K562 (cell line): ENCODE data around the gene AMPD3. TPM values are rescaled to one million over a fixed set of nuclear protein-coding genes. Genes with fewer than 3 reads are reported as not detected.

ENCODE experiments used
- ARID1B ChIP-seq: fragments of 450-650 bp; IDR thresholded peaks from 2 replicates; pipeline ENCODE4 v1.6.1; 2016; ENCODE audit warnings: antibody characterized with exemption, mild to moderate bottlenecking, inconsistent platforms
- BRD4 ChIP-seq: fragments of 200-600 bp; sonication (generic); IDR thresholded peaks from 2 replicates; pipeline ENCODE4 v1.6.1; 2017; ENCODE audit warnings: inconsistent platforms
- BRF1 ChIP-seq: IDR thresholded peaks from 3 replicates; pipeline ENCODE4 v1.6.1; 2011; ENCODE audit warnings: borderline replicate concordance, mild to moderate bottlenecking; ENCODE audit not compliant: insufficient read length; ENCODE audit errors: extremely low read depth
- CCNT2 ChIP-seq: IDR thresholded peaks from 2 replicates; pipeline ENCODE4 v1.6.1; 2011; ENCODE audit warnings: borderline replicate concordance, low read depth, mild to moderate bottlenecking, moderate library complexity, mixed read lengths, low read length; ENCODE audit not compliant: insufficient read length; ENCODE audit errors: extremely low read depth
- CEBPB ChIP-seq: fragments of 450-650 bp; IDR thresholded peaks from 2 replicates; pipeline ENCODE4 v1.6.1; 2016; ENCODE audit warnings: missing genetic modification characterization, missing compliant biosample characterization
- FOXK2 ChIP-seq, 2 experiments: fragments of 450-650 bp; IDR thresholded peaks in 1 of 2; conservative IDR thresholded peaks in 1 of 2; 2 replicates each; pipeline ENCODE4 v1.6.1; 2016; ENCODE audit warnings: low read depth in 2 of 2, mild to moderate bottlenecking in 1 of 2
- GATAD2A ChIP-seq: fragments of 450-650 bp; IDR thresholded peaks from 2 replicates; pipeline ENCODE4 v1.6.1; 2017
- HDAC6 ChIP-seq: IDR thresholded peaks from 2 replicates; pipeline ENCODE4 v1.6.1; 2012; ENCODE audit warnings: low read depth, mild to moderate bottlenecking, control low read depth, inconsistent platforms, low read length, moderate library complexity
- HEY1 ChIP-seq: fragments of 250-450 bp; sonication (Bioruptor Pico); IDR thresholded peaks from 2 replicates; pipeline ENCODE4 v1.5.0; 2020; ENCODE audit warnings: mild to moderate bottlenecking, moderate library complexity, borderline replicate concordance
- KAT7 ChIP-seq: sonication (generic); formaldehyde crosslinking; IDR thresholded peaks from 2 replicates; pipeline ENCODE4 v1.8.0; 2022; ENCODE audit warnings: missing genetic modification reagents, mild to moderate bottlenecking, borderline replicate concordance
- MAFF ChIP-seq: IDR thresholded peaks from 2 replicates; pipeline ENCODE4 v1.6.1; 2012; ENCODE audit warnings: low read length, improper control_type of control experiment
- MCM3 ChIP-seq: fragments of 450-650 bp; IDR thresholded peaks from 2 replicates; pipeline ENCODE4 v1.6.1; 2016
- MECOM ChIP-seq: fragments of 250-450 bp; sonication (Bioruptor Pico); IDR thresholded peaks from 2 replicates; pipeline ENCODE4 v1.8.0; 2022; ENCODE audit warnings: inconsistent platforms
- MEF2A ChIP-seq: IDR thresholded peaks from 2 replicates; pipeline ENCODE4 v1.6.1; 2011; ENCODE audit warnings: low read depth, mild to moderate bottlenecking, low read length, moderate library complexity; ENCODE audit not compliant: control insufficient read depth
- NCOR1 ChIP-seq: fragments of 450-650 bp; IDR thresholded peaks from 2 replicates; pipeline ENCODE4 v1.6.1; 2016; ENCODE audit warnings: mild to moderate bottlenecking, moderate library complexity
- NFIC ChIP-seq: fragments of 450-650 bp; IDR thresholded peaks from 2 replicates; pipeline ENCODE4 v1.6.1; 2017; ENCODE audit warnings: mild to moderate bottlenecking, inconsistent platforms
- NR4A1 ChIP-seq, 2 experiments: fragments of 250-450 bp in 1 of 2; fragments of 450-650 bp in 1 of 2; sonication (Bioruptor Pico) in 1 of 2; IDR thresholded peaks; 2 replicates each; pipeline versions ENCODE4 v1.4.0 to v1.6.1; 2016 to 2020; ENCODE audit warnings: mild to moderate bottlenecking in 2 of 2, missing compliant biosample characterization in 1 of 2, missing genetic modification characterization in 1 of 2, moderate library complexity in 1 of 2
- RBM17 ChIP-seq: fragments of 200-400 bp; formaldehyde crosslinking; IDR thresholded peaks from 2 replicates; pipeline ENCODE4 v1.6.1; 2017; ENCODE audit warnings: low read depth, mild to moderate bottlenecking, low read length, borderline replicate concordance
- SETDB1 ChIP-seq: IDR thresholded peaks from one replicate; pipeline ENCODE4 v1.6.1; 2012; ENCODE audit warnings: low read length, control low read depth, inconsistent platforms
- TAF7 ChIP-seq: fragments of 450-650 bp; IDR thresholded peaks from 2 replicates; pipeline ENCODE4 v1.6.1; 2016; ENCODE audit warnings: missing genetic modification characterization, missing compliant biosample characterization
- ZBTB1 ChIP-seq: sonication (generic); formaldehyde crosslinking; IDR thresholded peaks from 2 replicates; pipeline ENCODE4 v1.8.1; 2023; ENCODE audit warnings: missing genetic modification reagents, low read depth, mild to moderate bottlenecking, borderline replicate concordance
- ZC3H11A ChIP-seq: IDR thresholded peaks from 2 replicates; pipeline ENCODE4 v1.6.1; 2012; ENCODE audit warnings: low read depth, low read length, improper control_type of control experiment
- ZEB2 ChIP-seq: fragments of 450-650 bp; IDR thresholded peaks from 2 replicates; pipeline ENCODE4 v1.6.1; 2016
- ZNF766 ChIP-seq: fragments of 200-800 bp; sonication (Bioruptor generic); conservative IDR thresholded peaks from 2 replicates; pipeline ENCODE4 v1.6.1; 2016; ENCODE audit warnings: missing genetic modification characterization, missing compliant biosample characterization
- polyA plus RNA-seq, 8 experiments: library from polyadenylated mRNA; depleted of rRNA in 4 of 8; stranded (reverse) in 5 of 8; unstranded in 3 of 8; fragments of >200 nt; fragmentation: Nextera tagmentation in 2 of 8; fragmentation: Illumina TruSeq in 1 of 8; extraction: Ambion mirVana in 2 of 8; extraction: Trizol in 1 of 8; gene quantifications; 2 replicates each; pipeline versions ENCODE4 v1.2.1 to v1.2.3, GENCODE V29; 2011 to 2014; ENCODE audit warnings: inconsistent platforms in 1 of 8, missing spikeins in 1 of 8
- total RNA-seq, 7 experiments: library from RNA; depleted of rRNA in 6 of 7; stranded (reverse); fragments of >200 nt in 6 of 7; fragmentation: Illumina TruSeq in 2 of 7; extraction: Trizol in 2 of 7; gene quantifications; 2 replicates each; pipeline versions ENCODE4 v1.2.1 to v1.2.3, GENCODE V29; 2011 to 2021; ENCODE audit warnings: low replicate concordance in 1 of 7
- TF ChIP-seq, protein P1 (sequence below): fragments of 250-450 bp; sonication (Bioruptor Pico); IDR thresholded peaks from 2 replicates; pipeline ENCODE4 v1.4.0; 2020
- TF ChIP-seq, protein P2 (sequence below): sonication (generic); formaldehyde crosslinking; IDR thresholded peaks from 2 replicates; pipeline ENCODE4 v1.9.0; 2022; ENCODE audit warnings: mild to moderate bottlenecking, missing genetic modification reagents
- TF ChIP-seq, protein P3 (sequence below): sonication (generic); formaldehyde crosslinking; IDR thresholded peaks from 2 replicates; pipeline ENCODE4 v1.8.0; 2023; ENCODE audit warnings: mild to moderate bottlenecking, missing genetic modification reagents

AMPD3 gene
- total and polyA plus RNA-seq, 9 of the 15 experiments (the other 6 are each of a cell fraction or from before 2014, with no cell fraction given): 4.4 to 23.6 (median 11.2) TPM

DNA sequence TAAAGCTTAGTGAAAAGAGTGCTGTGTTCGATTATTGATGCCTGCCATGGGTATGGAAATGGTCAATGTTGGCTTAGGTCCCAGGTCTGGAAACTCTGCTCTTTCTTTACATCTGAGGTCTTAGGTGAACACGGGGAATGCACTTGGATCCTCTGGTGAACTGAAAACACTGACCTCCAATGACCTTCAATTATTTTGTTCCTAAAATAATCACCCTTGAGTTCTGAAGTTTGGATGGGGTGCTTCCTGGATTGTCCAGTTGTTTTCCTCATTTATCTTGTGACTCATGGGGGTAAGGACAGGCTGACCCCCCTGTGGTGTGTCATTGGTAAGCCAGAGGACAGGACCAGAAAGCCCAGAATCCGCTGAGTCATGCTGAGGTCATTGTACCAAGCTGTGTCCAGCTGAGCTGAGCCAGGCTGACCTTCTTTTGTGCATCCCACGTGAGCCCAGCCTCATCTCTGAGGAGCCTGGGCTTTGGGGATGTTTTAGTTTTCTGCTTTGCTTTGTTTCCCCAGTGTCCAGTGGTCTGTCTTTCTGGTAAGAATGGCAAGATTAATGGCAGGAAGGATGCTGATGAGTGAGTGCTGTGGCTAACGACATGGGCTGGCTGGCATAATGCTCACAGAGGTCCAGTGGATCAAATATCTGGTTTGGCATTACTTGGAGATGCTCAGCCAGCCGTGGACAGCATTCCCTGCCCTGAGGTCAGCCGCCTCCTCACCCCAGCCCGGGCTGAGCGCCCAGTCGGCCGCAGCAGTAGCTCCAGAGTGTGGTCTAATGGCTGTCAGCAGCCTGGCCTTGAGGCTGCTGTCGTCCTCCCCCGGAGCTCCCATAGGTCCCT lies 35.6 kb downstream of the AMPD3 start (continued):
- no peak for TF ChIP-seq ZBTB1 (CRISPR knock-in tag)
- TF ChIP-seq KAT7 (CRISPR knock-in tag): no peak
- no peak for TF ChIP-seq SETDB1
- no peak for TF ChIP-seq HDAC6
- 0 out of 2 replicates have a peak, but pooled peaks have one; percentile 51 for TF ChIP-seq MECOM (CRISPR knock-in tag)
- no peak for TF ChIP-seq TAF7 (tag)
- peak; percentile 66; the same call in 1 of the 2 replicates for TF ChIP-seq ZNF766
- no peak for TF ChIP-seq MCM3
- TF ChIP-seq GATAD2A: no peak
- peak; percentile 45 for TF ChIP-seq NCOR1
- no peak for TF ChIP-seq RBM17
- TF ChIP-seq MEF2A: 0 out of 2 replicates have a peak, but pooled peaks have one; percentile 52
- no peak for TF ChIP-seq BRD4
- peak; percentile 73 to 75 for TF ChIP-seq FOXK2 (conservative IDR thresholded peaks at IDR 0.05 in 1 of 2, IDR thresholded peaks at IDR 0.05 in 1 of 2; ENCODE audit: low read depth in 2 of 2)
- no peak for TF ChIP-seq CCNT2
- TF ChIP-seq, protein P1, sequence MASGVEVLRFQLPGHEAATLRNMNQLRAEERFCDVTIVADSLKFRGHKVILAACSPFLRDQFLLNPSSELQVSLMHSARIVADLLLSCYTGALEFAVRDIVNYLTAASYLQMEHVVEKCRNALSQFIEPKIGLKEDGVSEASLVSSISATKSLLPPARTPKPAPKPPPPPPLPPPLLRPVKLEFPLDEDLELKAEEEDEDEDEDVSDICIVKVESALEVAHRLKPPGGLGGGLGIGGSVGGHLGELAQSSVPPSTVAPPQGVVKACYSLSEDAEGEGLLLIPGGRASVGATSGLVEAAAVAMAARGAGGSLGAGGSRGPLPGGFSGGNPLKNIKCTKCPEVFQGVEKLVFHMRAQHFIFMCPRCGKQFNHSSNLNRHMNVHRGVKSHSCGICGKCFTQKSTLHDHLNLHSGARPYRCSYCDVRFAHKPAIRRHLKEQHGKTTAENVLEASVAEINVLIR: no peak
- peak; percentile 98 for TF ChIP-seq MAFF
- TF ChIP-seq ZEB2: peak; percentile 27; the same call in 1 of the 2 replicates
- peak; percentile 75 for TF ChIP-seq NFIC
- TF ChIP-seq, protein P2, sequence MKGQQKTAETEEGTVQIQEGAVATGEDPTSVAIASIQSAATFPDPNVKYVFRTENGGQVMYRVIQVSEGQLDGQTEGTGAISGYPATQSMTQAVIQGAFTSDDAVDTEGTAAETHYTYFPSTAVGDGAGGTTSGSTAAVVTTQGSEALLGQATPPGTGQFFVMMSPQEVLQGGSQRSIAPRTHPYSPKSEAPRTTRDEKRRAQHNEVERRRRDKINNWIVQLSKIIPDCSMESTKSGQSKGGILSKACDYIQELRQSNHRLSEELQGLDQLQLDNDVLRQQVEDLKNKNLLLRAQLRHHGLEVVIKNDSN (CRISPR knock-in tag): peak; percentile 41; the same call in 1 of the 2 replicates
- no peak for TF ChIP-seq CEBPB (tag)
- peak; percentile 85 for TF ChIP-seq ARID1B
- TF ChIP-seq, protein P3, sequence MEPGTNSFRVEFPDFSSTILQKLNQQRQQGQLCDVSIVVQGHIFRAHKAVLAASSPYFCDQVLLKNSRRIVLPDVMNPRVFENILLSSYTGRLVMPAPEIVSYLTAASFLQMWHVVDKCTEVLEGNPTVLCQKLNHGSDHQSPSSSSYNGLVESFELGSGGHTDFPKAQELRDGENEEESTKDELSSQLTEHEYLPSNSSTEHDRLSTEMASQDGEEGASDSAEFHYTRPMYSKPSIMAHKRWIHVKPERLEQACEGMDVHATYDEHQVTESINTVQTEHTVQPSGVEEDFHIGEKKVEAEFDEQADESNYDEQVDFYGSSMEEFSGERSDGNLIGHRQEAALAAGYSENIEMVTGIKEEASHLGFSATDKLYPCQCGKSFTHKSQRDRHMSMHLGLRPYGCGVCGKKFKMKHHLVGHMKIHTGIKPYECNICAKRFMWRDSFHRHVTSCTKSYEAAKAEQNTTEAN (CRISPR knock-in tag): no peak
- TF ChIP-seq HEY1: no peak
- no peak for TF ChIP-seq NR4A1 (CRISPR knock-in tag; IDR thresholded peaks at IDR 0.05)
- TF ChIP-seq NR4A1 (tag; IDR thresholded peaks at IDR 0.05): 0 out of 2 replicates have a peak, but pooled peaks have one; percentile 52
- TF ChIP-seq ZC3H11A: no peak
- no peak for TF ChIP-seq BRF1
